Measurements from ENCODE around the gene CNTNAP2. TPM values are rescaled to one million over a fixed set of nuclear protein-coding genes. Genes with fewer than 3 reads are reported as not detected.

The CNTNAP2 gene
- total and polyA plus RNA-seq, 9 donors, result 8.3 to 18.8 (median 10.4) TPM

DNA sequence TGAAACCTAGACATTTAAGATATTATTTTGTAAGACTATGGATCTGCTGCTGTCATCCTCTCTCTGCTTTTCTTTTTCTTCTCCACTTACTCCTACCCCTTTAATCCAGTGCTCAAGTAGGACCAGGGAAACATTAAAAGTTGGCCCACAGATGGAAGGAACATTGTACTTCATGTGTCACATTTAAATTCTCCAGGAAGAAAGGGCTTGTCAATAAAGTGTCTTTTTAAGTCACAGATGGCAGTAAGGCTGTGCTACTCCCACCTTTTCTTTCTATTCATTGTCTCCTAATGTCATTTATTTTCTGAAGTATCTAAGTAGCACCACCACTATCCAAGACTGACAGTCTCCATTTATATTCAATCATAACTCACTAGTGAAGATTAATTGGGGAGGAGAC, 1736.2 kb downstream of the CNTNAP2 start:
- Histone ChIP-seq H3K4me1 (ENCODE audit: control insufficient read depth, insufficient read depth, low read length) (no peaks in the 10 kb centered on the region), H3K4me3 (ENCODE audit: low read length) (no peak overlapping the region), H3K36me3 (ENCODE audit: control insufficient read depth, insufficient read depth, low read length) (no peaks in the 10 kb centered on the region), H3K27me3 (ENCODE audit: control insufficient read depth, insufficient read depth, low read length) (no peaks in the 10 kb centered on the region), H3K27ac (ENCODE audit: low read length) (no peak overlapping the region), H3K9me3 (replicated peaks; ENCODE audit: control insufficient read depth, low read depth, low read length) (peaks cover 3% of the 10 kb centered on the region)
- no peak for DNase-seq

DNA sequence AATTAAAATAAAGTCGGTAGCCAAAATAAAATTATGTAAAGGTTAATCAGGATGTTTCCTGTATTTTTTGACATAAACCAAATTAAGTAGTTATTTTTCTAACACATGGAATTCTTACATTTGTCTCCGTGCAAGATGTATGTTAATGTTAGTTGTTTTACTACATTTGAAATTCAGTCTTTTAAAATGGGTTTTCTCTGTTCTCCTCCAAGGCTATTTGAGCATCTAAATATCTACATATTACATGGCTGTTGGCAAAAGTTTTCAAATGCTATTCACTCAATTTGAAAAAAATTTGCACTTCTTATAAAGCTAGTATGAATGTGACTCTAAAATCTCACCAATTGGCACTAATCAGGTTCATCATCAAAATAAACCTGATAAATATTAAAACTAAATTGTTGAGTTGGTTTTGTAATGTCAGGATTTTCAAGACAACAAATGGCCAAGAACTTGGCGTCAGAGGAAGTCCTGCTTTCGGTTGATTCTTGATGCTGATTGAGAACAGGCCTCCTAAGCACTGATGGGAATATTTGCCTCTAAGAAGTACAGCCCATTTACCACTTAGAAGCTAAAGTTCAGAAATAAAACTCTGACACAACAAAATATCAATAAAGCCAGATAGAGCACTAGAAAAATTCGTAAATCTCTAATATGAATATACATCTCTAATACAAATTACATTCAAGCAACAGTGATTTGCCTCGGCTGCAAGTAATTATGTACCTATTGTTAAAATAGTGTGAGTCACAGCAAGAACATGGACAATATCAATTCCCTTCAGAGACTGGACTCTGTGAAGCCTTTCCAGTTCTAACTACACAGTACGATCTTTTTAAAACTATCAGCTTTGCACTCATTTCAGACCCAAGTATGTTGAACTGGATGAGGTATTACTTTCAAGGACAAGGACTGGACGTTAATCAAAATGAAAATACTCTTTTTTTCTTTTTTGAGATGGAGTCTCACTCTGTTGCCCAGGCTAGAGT, 1740.8 kb downstream of the CNTNAP2 start:
- Histone ChIP-seq H3K36me3 (ENCODE audit: control insufficient read depth, insufficient read depth, low read length) (no peaks in the 10 kb centered on the region), H3K9me3 (replicated peaks; ENCODE audit: control insufficient read depth, low read depth, low read length) (no peaks in the 10 kb centered on the region), H3K4me1 (ENCODE audit: control insufficient read depth, insufficient read depth, low read length) (no peaks in the 10 kb centered on the region), H3K4me3 (ENCODE audit: low read length) (no peak overlapping the region), H3K27me3 (ENCODE audit: control insufficient read depth, insufficient read depth, low read length) (no peaks in the 10 kb centered on the region), H3K27ac (ENCODE audit: low read length) (no peak overlapping the region)
- no CpG with 5 or more reads among the region's 8 CpGs for WGBS (ENCODE audit: insufficient coverage)
- DNase-seq, result peak; percentile 71

DNA sequence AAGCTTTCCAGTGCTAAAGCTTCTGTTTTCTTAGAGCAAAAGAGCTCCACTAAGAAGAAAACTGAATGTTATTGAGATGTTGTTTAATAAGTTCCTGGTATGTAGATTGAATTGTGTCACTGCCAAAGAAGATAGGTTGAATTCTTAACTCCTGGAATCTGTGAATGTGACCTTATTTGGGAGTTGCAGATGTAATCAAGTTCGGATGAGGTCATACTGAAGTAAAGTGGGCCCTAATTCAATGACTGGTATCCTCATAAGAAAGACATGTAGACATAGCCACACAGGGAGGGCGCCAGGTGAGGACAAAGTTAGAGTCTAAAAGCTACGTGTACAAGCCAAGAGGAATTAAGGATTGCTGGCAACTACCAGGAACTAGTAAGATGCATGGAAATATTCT, 1741.8 kb downstream of the CNTNAP2 start:
- no CpG with 5 or more reads among the region's 3 CpGs for WGBS (ENCODE audit: insufficient coverage)
- DNase-seq, result peak; percentile 29
- no peaks in the 10 kb centered on the region for H3K27me3 ChIP-seq (ENCODE audit: control insufficient read depth, insufficient read depth, low read length)
- no peaks in the 10 kb centered on the region for H3K4me1 ChIP-seq (ENCODE audit: control insufficient read depth, insufficient read depth, low read length)
- H3K9me3 ChIP-seq (replicated peaks; ENCODE audit: control insufficient read depth, low read depth, low read length), result peaks cover 2% of the 10 kb centered on the region
- H3K4me3 ChIP-seq (ENCODE audit: low read length), result no peak overlapping the region
- H3K36me3 ChIP-seq (ENCODE audit: control insufficient read depth, insufficient read depth, low read length), result no peaks in the 10 kb centered on the region
- H3K27ac ChIP-seq (ENCODE audit: low read length), result no peak overlapping the region

DNA sequence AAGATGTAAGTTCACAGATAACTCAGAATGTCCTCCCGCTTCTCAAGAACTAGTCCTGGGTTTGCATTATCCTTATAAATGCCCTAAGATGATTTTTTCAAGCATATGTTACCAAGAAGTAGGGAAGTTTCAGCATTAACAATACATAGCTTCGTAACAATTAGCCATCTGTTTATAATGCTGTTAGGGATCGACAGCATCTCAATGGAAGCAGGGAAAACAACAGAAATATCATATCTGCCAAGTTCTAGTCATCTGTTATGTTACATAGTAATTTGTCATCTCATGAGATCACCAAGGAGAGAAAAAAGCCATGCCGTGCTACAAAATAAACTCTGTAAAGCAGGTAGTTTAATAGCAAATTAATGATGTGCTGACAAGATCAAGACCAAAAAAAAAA, 1742.4 kb downstream of the CNTNAP2 start:
- no peaks in the 10 kb centered on the region for H3K36me3 ChIP-seq (ENCODE audit: control insufficient read depth, insufficient read depth, low read length)
- H3K27ac ChIP-seq (ENCODE audit: low read length), result no peak overlapping the region
- peak; percentile 57 for DNase-seq
- H3K4me1 ChIP-seq (ENCODE audit: control insufficient read depth, insufficient read depth, low read length), result no peaks in the 10 kb centered on the region
- no CpG with 5 or more reads among the region's 4 CpGs for WGBS (ENCODE audit: insufficient coverage)
- H3K4me3 ChIP-seq (ENCODE audit: low read length), result no peak overlapping the region
- H3K9me3 ChIP-seq (replicated peaks; ENCODE audit: control insufficient read depth, low read depth, low read length), result peaks cover 2% of the 10 kb centered on the region
- no peaks in the 10 kb centered on the region for H3K27me3 ChIP-seq (ENCODE audit: control insufficient read depth, insufficient read depth, low read length)

DNA sequence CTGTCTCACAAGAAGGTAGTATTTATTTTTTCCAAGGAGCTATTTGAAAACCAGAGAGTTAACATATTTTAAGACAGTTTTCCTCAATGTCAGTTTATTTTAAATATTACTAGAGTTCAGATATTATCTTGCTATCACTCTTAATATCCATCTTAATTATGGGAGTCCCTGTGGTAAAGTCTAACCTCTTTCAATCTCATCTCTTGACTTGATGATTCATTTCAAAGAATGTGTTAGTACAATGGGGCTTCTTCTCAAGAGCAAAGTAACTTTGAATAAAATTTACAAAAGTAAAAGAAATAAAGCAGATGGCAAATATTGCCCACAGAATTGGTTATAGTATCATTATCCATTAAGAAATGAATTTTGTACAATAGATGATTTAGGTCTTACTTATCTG, 1742.9 kb downstream of the CNTNAP2 start:
- Histone ChIP-seq H3K27me3 (ENCODE audit: control insufficient read depth, insufficient read depth, low read length) (no peaks in the 10 kb centered on the region), H3K4me1 (ENCODE audit: control insufficient read depth, insufficient read depth, low read length) (no peaks in the 10 kb centered on the region), H3K36me3 (ENCODE audit: control insufficient read depth, insufficient read depth, low read length) (no peaks in the 10 kb centered on the region), H3K9me3 (replicated peaks; ENCODE audit: control insufficient read depth, low read depth, low read length) (peaks cover 2% of the 10 kb centered on the region), H3K4me3 (ENCODE audit: low read length) (no peak overlapping the region), H3K27ac (ENCODE audit: low read length) (no peak overlapping the region)
- no peak for DNase-seq

DNA sequence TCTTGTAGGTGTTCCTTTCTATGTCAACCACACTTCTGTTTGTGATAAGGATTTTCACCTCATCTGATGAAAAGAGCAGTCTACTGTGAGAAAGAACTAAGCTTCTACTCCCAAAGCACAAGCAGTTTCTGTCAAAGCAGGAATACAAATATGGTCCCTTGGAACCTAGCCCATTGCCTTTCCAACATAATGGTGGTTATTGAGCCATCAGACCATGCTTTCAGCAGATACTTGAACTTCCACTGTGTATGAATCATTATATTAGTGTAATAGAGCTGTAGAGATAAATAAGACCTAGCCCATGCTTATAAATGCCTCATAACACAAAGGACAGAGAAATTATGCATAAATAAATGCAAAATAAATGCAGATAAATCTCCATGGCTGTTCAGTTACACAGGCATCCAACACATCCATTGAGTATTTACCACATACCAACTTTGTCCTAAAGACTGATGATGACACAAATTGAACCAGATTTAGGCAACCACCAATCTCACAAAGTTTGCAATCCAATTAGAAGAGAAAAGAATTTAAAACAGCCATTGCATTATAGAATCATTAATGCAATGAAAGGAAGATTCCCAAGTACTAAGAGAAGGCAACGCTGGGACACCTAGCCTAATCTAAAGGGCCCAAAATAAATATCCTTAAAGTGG, 1744.6 kb downstream of the CNTNAP2 start:
- H3K4me1 ChIP-seq (ENCODE audit: control insufficient read depth, insufficient read depth, low read length), result no peaks in the 10 kb centered on the region
- no peaks in the 10 kb centered on the region for H3K27me3 ChIP-seq (ENCODE audit: control insufficient read depth, insufficient read depth, low read length)
- WGBS (ENCODE audit: insufficient coverage), result no CpG with 5 or more reads among the region's 1 CpG
- no peak for DNase-seq
- H3K4me3 ChIP-seq (ENCODE audit: low read length), result no peak overlapping the region
- no peak overlapping the region for H3K27ac ChIP-seq (ENCODE audit: low read length)
- H3K9me3 ChIP-seq (replicated peaks; ENCODE audit: control insufficient read depth, low read depth, low read length), result peaks cover 2% of the 10 kb centered on the region
- no peaks in the 10 kb centered on the region for H3K36me3 ChIP-seq (ENCODE audit: control insufficient read depth, insufficient read depth, low read length)

DNA sequence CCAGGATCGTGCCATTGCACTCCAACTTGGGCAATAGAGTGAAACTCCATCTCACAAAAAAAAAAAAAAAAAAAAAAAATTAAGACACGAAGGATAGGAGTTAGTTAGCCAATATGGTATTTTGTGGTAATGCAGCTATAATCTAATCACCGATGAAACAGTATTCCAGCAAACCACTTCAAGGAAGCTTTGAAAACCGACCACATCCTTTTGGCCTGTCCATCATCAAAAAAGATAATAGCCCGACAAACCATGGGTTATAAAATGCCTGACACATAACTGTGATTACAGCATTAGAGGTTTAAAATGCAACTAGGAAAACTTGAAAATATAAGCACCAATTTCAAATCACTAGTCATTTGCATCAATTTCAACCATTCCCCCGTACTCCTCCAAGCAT, 1745.3 kb downstream of the CNTNAP2 start:
- no peaks in the 10 kb centered on the region for H3K36me3 ChIP-seq (ENCODE audit: control insufficient read depth, insufficient read depth, low read length)
- H3K27me3 ChIP-seq (ENCODE audit: control insufficient read depth, insufficient read depth, low read length), result no peaks in the 10 kb centered on the region
- H3K4me3 ChIP-seq (ENCODE audit: low read length), result no peak overlapping the region
- DNase-seq, result no peak
- WGBS (ENCODE audit: insufficient coverage), result no CpG with 5 or more reads among the region's 6 CpGs
- H3K4me1 ChIP-seq (ENCODE audit: control insufficient read depth, insufficient read depth, low read length), result no peaks in the 10 kb centered on the region
- peaks cover 2% of the 10 kb centered on the region for H3K9me3 ChIP-seq (replicated peaks; ENCODE audit: control insufficient read depth, low read depth, low read length)
- H3K27ac ChIP-seq (ENCODE audit: low read length), result no peak overlapping the region

DNA sequence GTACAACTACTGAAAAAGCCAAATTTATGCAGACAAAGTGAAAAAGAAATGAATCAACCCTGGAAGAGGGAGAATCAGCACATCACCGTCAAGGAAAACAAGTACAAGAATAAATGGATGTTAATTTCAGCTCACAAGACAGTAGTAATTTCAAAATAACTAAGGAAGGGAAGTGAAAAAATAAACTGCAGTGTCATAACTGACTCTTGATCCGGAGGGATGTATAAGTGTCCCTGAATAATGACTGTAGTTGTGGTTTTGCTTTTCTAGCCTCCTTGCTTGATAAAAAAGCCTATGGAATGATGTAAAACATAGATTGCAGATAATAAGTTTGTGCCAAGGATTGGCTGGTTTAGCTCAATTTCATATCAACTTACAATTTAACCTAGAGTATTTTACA, 1752.9 kb downstream of the CNTNAP2 start:
- H3K9me3 ChIP-seq (replicated peaks; ENCODE audit: control insufficient read depth, low read depth, low read length), result no peaks in the 10 kb centered on the region
- no peak overlapping the region for H3K4me3 ChIP-seq (ENCODE audit: low read length)
- DNase-seq, result no peak
- no peak overlapping the region for H3K27ac ChIP-seq (ENCODE audit: low read length)
- WGBS (ENCODE audit: insufficient coverage), result 100% methylated on average over 1 of the region's 2 CpGs
- H3K27me3 ChIP-seq (ENCODE audit: control insufficient read depth, insufficient read depth, low read length), result no peaks in the 10 kb centered on the region
- H3K4me1 ChIP-seq (ENCODE audit: control insufficient read depth, insufficient read depth, low read length), result no peaks in the 10 kb centered on the region
- H3K36me3 ChIP-seq (ENCODE audit: control insufficient read depth, insufficient read depth, low read length), result no peaks in the 10 kb centered on the region

DNA sequence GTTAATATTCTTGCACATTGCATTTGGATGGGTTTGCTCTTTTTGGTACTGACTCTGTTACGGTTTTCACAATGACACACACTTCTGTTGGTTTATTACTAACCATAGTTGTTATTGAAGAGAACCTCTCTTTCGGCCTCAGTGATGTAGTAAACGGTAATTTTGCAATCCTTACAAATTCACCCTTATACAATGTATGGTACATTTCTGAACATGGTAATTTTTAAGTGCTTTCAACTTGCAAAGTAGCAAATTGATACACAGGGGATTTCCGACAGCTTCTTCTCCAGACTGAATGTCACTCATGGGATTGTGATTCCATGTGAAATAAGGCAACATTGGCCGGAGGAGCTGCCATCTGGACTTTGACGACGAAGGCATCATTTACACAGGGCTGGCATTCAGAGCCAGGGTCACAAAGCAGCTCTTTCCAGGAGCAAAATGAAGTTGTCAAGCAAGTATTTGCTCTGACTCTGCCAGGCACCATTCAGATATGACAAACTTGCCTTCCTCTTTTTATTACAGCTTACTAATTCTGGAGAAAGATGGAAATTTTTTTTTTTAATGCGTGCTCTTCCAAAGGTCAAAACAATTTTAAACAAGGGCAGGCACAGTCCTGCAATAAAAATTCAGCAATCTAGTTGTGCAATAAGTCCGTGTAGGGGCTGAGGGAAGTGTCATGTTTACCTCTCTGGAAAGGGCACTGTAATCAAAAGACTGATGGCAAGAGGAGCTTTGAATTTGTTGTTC, 1762.5 kb downstream of the CNTNAP2 start:
- Histone ChIP-seq H3K36me3 (ENCODE audit: control insufficient read depth, insufficient read depth, low read length) (no peaks in the 10 kb centered on the region), H3K4me3 (ENCODE audit: low read length) (no peak overlapping the region), H3K9me3 (replicated peaks; ENCODE audit: control insufficient read depth, low read depth, low read length) (no peaks in the 10 kb centered on the region), H3K27me3 (ENCODE audit: control insufficient read depth, insufficient read depth, low read length) (no peaks in the 10 kb centered on the region), H3K27ac (ENCODE audit: low read length) (no peak overlapping the region), H3K4me1 (ENCODE audit: control insufficient read depth, insufficient read depth, low read length) (no peaks in the 10 kb centered on the region)
- WGBS (ENCODE audit: insufficient coverage), result no CpG with 5 or more reads among the region's 9 CpGs
- DNase-seq, result peak; percentile 17

DNA sequence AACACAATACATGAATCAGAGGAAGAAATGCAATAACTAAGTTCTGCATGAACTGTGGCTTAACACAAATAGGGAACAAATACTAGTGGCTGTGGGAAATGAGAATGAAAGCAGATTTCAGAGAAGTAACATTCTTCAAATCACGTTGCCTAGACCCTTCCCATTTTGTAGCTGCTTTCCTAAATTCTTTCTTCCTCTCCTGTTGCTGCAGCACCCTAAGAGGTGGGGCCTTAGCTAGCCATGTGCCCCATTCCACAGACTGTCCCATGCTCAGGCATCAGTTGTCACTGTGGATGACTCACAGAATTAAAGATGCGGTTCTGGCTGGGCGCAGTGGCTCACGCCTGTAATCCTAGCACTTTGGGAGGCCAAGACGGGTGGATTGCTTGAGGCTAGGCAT, 1769.3 kb downstream of the CNTNAP2 start:
- no peaks in the 10 kb centered on the region for H3K27me3 ChIP-seq (ENCODE audit: control insufficient read depth, insufficient read depth, low read length)
- no peak overlapping the region for H3K4me3 ChIP-seq (ENCODE audit: low read length)
- no peak overlapping the region for H3K27ac ChIP-seq (ENCODE audit: low read length)
- DNase-seq, result peak; percentile 12
- no peaks in the 10 kb centered on the region for H3K36me3 ChIP-seq (ENCODE audit: control insufficient read depth, insufficient read depth, low read length)
- H3K9me3 ChIP-seq (replicated peaks; ENCODE audit: control insufficient read depth, low read depth, low read length), result no peaks in the 10 kb centered on the region
- H3K4me1 ChIP-seq (ENCODE audit: control insufficient read depth, insufficient read depth, low read length), result no peaks in the 10 kb centered on the region
- 89% methylated on average over 4 of the region's 5 CpGs for WGBS (ENCODE audit: insufficient coverage)
